ENCODE data around the gene MORF4L1. TPM values are rescaled to one million over a fixed set of nuclear protein-coding genes. Genes with fewer than 3 reads are reported as not detected.

MORF4L1 gene
- total RNA-seq, 6 experiments from 2014 or later, result 346 to 512 (median 410) TPM

DNA sequence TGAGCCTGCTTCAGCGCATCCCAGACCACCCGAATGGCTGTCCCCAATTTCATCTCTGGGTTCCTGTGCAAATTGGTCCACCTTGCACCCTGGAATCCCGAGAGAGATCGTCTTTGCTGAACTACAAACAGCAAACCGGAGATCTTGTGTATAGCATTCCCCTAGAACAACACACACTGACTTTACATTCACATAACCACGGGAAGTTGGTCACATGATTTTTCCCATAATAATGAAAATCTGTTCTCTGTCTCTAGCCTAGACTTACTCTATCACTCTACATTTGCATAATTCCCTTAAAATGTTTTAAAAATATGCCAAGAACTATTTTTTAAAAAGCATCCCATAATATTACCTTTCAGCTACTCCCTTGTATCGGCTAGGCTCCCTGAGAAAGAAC is 37.6 kb downstream of the MORF4L1 start:
- Mint-ChIP-seq H3K9me3 (no peaks in the 10 kb centered on the region), H3K4me1 (ENCODE audit: low read depth) (peaks cover 70% of the 10 kb centered on the region), H3K27ac (peak overlapping the region; percentile 11; the same call in 1 of the 2 replicates), H3K4me3 (no peak overlapping the region), H3K36me3 (ENCODE audit: low read depth) (peaks cover 46% of the 10 kb centered on the region), H3K27me3 (ENCODE audit: insufficient read depth) (peaks cover 20% of the 10 kb centered on the region)
- no peak for DNase-seq
- TF ChIP-seq, protein P1, sequence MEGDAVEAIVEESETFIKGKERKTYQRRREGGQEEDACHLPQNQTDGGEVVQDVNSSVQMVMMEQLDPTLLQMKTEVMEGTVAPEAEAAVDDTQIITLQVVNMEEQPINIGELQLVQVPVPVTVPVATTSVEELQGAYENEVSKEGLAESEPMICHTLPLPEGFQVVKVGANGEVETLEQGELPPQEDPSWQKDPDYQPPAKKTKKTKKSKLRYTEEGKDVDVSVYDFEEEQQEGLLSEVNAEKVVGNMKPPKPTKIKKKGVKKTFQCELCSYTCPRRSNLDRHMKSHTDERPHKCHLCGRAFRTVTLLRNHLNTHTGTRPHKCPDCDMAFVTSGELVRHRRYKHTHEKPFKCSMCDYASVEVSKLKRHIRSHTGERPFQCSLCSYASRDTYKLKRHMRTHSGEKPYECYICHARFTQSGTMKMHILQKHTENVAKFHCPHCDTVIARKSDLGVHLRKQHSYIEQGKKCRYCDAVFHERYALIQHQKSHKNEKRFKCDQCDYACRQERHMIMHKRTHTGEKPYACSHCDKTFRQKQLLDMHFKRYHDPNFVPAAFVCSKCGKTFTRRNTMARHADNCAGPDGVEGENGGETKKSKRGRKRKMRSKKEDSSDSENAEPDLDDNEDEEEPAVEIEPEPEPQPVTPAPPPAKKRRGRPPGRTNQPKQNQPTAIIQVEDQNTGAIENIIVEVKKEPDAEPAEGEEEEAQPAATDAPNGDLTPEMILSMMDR (IDR thresholded peaks at IDR 0.05), result no peak

DNA sequence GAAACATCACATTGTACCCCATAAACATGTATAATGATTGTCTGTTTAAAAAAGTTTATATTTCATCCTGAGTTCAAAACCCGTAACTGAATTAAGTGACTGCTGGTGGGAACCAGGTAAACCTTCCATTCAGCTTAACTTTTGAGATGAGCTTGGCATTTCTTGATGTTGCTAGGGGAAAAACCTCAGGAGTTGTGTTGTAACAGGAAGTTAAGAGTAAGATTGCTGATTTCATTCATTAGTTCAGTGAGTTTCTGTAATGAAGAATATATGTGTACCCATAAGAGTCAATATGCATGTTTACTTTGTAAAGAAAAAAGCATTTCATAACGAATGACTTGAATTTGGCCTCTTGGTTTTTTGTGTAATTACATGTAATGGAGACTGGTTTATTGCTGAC is 39.6 kb downstream of the MORF4L1 start:
- no peaks in the 10 kb centered on the region for H3K9me3 Mint-ChIP-seq
- peaks cover 65% of the 10 kb centered on the region for H3K4me1 Mint-ChIP-seq (ENCODE audit: low read depth)
- H3K36me3 Mint-ChIP-seq (ENCODE audit: low read depth), result peaks cover 34% of the 10 kb centered on the region
- DNase-seq, result no peak
- peaks cover 14% of the 10 kb centered on the region for H3K27me3 Mint-ChIP-seq (ENCODE audit: insufficient read depth)
- 0 out of 2 replicates have a peak overlapping the region, but pooled peaks have one; percentile 3 for H3K27ac Mint-ChIP-seq
- TF ChIP-seq, protein P1 (IDR thresholded peaks at IDR 0.05), result no peak
- no peak overlapping the region for H3K4me3 Mint-ChIP-seq

DNA sequence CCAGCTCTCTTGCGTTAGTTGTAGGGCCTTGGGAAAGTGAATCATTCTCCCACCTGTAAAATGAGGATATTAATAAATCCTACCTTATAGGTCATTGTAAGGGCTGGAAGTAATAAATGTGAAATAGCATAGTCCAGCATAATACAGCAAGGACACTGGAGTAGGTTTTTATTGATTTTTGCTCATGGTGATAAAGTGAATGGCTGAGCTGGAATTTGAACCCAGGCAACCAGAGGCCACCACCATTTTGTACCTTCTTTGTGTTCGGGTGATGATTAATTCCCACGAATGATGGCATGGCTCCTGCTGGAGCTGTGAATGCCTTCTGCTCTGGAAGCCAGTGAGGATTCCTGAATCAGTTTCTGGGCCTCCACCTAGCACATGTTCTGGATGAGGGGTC is 40.3 kb downstream of the MORF4L1 start:
- H3K36me3 Mint-ChIP-seq (ENCODE audit: low read depth), result peaks cover 32% of the 10 kb centered on the region
- H3K27ac Mint-ChIP-seq, result no peak overlapping the region
- H3K4me1 Mint-ChIP-seq (ENCODE audit: low read depth), result peaks cover 58% of the 10 kb centered on the region
- no peak for DNase-seq
- peaks cover 11% of the 10 kb centered on the region; the same call in 1 of the 2 replicates for H3K27me3 Mint-ChIP-seq (ENCODE audit: insufficient read depth)
- TF ChIP-seq, protein P1 (IDR thresholded peaks at IDR 0.05), result no peak
- H3K4me3 Mint-ChIP-seq, result no peak overlapping the region
- no peaks in the 10 kb centered on the region for H3K9me3 Mint-ChIP-seq

GRCh38 chr15:78914027-78914764 is 41.5 kb downstream of the MORF4L1 start:
- DNase-seq, result peak; percentile 27
- H3K36me3 Mint-ChIP-seq (ENCODE audit: low read depth), result peaks cover 28% of the 10 kb centered on the region
- H3K4me1 Mint-ChIP-seq (ENCODE audit: low read depth), result peaks cover 50% of the 10 kb centered on the region
- TF ChIP-seq, protein P1 (IDR thresholded peaks at IDR 0.05), result peak; percentile 75
- peak overlapping the region; percentile 70 for H3K27ac Mint-ChIP-seq
- H3K27me3 Mint-ChIP-seq (ENCODE audit: insufficient read depth), result peaks cover 5% of the 10 kb centered on the region; the same call in 1 of the 2 replicates
- no peak overlapping the region; the same call in 1 of the 2 replicates for H3K4me3 Mint-ChIP-seq
- no peaks in the 10 kb centered on the region for H3K9me3 Mint-ChIP-seq

- Mint-ChIP-seq H3K36me3 (ENCODE audit: low read depth) (peaks cover 19% of the 10 kb centered on the region), H3K27me3 (ENCODE audit: insufficient read depth) (peaks cover 2% of the 10 kb centered on the region; the same call in 1 of the 2 replicates), H3K4me1 (ENCODE audit: low read depth) (peaks cover 38% of the 10 kb centered on the region), H3K4me3 (no peak overlapping the region), H3K9me3 (no peaks in the 10 kb centered on the region), H3K27ac (no peak overlapping the region)
- DNase-seq, result no peak
- TF ChIP-seq, protein P1 (IDR thresholded peaks at IDR 0.05), result no peak
Observed at GRCh38 chr15:78915341-78916087, 42.8 kb downstream of the MORF4L1 start.
